GM12874 (cell line): Measurements from ENCODE around the gene CENPW.

ENCODE experiments used
- TF ChIP-seq, protein P1 (sequence below): IDR thresholded peaks from 2 replicates; pipeline ENCODE4 v1.5.1; 2011; ENCODE audit warnings: low read depth, mild to moderate bottlenecking, control low read depth, low read length, moderate library complexity; ENCODE audit not compliant: insufficient read depth

The CENPW gene

DNA sequence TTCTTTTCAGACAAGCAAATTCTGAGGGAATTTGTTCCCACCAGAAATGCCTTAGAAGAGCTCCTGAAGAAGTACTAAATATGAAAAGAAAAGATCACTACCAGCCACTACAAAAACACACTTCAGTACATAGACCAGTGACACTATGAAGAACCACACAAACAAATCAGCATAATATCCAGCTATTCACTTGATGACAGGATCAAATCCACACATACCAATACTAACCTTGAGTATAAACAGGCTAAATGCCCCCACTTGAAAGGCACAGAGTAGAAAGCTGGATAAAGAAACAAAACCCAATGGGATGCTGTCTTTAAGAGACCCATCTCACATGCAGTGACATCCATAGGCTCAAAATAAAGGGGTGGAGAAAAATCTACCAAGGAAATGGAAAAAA, 43.3 kb downstream of the CENPW start:
- TF ChIP-seq, protein P1, sequence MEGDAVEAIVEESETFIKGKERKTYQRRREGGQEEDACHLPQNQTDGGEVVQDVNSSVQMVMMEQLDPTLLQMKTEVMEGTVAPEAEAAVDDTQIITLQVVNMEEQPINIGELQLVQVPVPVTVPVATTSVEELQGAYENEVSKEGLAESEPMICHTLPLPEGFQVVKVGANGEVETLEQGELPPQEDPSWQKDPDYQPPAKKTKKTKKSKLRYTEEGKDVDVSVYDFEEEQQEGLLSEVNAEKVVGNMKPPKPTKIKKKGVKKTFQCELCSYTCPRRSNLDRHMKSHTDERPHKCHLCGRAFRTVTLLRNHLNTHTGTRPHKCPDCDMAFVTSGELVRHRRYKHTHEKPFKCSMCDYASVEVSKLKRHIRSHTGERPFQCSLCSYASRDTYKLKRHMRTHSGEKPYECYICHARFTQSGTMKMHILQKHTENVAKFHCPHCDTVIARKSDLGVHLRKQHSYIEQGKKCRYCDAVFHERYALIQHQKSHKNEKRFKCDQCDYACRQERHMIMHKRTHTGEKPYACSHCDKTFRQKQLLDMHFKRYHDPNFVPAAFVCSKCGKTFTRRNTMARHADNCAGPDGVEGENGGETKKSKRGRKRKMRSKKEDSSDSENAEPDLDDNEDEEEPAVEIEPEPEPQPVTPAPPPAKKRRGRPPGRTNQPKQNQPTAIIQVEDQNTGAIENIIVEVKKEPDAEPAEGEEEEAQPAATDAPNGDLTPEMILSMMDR: no peak

DNA sequence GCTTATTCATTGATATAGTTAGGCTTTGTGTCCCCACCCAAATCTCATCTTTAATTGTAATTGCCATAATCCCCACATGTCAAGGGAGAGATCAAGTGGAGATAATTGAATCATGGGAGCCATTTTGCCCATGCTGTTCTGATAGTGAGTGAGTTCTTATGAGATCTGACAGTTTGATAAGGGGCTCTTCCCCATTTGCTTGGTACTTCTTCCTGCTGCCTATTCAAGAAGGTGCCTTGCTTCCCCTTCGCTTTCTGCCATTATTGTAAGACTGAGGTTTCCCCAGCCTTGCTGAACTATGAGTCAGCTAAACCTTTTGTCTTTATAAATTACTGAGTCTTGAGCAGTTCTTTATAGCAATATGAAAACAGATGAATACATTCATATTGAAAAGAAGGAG, 45.6 kb downstream of the CENPW start:
- TF ChIP-seq, protein P1: no peak

DNA sequence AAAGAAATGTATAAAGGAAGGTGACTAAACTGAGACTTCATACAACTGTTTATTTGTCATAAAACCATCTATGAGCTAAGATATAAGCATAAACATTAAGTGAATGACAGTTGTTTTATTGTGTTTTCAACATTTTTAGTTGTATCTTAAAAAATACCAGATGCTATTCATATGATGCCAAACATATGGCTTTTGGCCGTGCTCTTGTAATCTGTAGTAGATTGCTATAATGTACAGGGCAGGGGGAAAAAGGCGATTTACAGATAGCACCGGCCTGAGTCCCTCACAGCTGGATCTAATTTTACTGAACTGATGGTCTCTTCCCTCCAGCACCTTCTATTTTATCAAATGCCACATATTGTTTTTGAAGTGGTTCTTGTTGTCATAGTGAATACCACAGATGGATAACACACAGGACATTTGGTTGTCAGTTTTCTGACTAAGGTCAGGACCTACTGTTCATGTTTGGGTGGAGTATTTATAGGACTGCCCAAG, 48.2 kb downstream of the CENPW start:
- TF ChIP-seq, protein P1: no peak

DNA sequence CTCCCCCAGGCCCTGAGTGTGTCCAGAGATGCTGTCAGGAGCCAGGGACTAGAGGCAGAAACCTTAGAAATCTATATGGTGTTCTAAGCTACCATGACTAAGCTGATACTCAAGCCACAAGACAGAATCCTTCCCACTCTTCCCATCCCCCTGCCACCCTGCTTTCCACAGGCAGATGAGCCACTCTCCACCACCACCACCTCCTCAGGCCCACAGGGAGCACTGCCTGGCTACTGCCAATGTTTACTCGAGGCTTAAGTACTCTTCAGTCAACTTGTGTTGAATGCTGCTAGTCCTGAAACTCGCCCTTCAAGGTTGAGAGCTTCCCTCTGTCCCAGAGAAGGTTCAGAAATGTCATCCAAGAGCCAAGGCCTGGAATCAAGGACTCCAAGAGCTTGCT, 56.2 kb downstream of the CENPW start:
- TF ChIP-seq, protein P1: no peak
